Measurements from ENCODE around the gene CLIC5.

GRCh38 chr6:46036911-46037310 lies 21.3 kb upstream of the CLIC5 start:
- TF ChIP-seq, protein P1, sequence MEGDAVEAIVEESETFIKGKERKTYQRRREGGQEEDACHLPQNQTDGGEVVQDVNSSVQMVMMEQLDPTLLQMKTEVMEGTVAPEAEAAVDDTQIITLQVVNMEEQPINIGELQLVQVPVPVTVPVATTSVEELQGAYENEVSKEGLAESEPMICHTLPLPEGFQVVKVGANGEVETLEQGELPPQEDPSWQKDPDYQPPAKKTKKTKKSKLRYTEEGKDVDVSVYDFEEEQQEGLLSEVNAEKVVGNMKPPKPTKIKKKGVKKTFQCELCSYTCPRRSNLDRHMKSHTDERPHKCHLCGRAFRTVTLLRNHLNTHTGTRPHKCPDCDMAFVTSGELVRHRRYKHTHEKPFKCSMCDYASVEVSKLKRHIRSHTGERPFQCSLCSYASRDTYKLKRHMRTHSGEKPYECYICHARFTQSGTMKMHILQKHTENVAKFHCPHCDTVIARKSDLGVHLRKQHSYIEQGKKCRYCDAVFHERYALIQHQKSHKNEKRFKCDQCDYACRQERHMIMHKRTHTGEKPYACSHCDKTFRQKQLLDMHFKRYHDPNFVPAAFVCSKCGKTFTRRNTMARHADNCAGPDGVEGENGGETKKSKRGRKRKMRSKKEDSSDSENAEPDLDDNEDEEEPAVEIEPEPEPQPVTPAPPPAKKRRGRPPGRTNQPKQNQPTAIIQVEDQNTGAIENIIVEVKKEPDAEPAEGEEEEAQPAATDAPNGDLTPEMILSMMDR (IDR thresholded peaks at IDR 0.05 in 4 of 5, conservative IDR thresholded peaks at IDR 0.05 in 1 of 5): no peak
- no peak for TF ChIP-seq POLR2A (IDR thresholded peaks at IDR 0.05)
